ENCODE data around the gene RCOR3. TPM values are rescaled to one million over a fixed set of nuclear protein-coding genes. Genes with fewer than 3 reads are reported as not detected.
A peak's percentile ranks its signal among the peaks of the same experiment; 100 is the strongest.

RCOR3 gene
- total RNA-seq: 10 to 100 TPM; 40.7 to 76.8 TPM

- TF ChIP-seq POLR2A (IDR thresholded peaks at IDR 0.05) (peak; percentile 42 to 85 (median 81)), CTCF (IDR thresholded peaks at IDR 0.05) (peak; percentile 36 to 70 (median 53))
- H3K9me3 ChIP-seq: no peaks in the 10 kb centered on the region
- WGBS, 2 donors: 0% methylated on average over 26 to 91 of the region's 97 CpGs
- peak within 1 kb of the TSS; percentile 97 to 100 (median 98) for H3K27ac ChIP-seq
- H3K4me1 ChIP-seq: peaks cover 21% of the 10 kb centered on the region
- DNase-seq (peak; percentile 94 to 95 (median 94)), ATAC-seq (peak; percentile 87)
- H3K4me3 ChIP-seq: peak within 1 kb of the TSS; percentile 87 to 100
- H3K36me3 ChIP-seq (replicated peaks in 1 of 2; ENCODE audit: insufficient read depth in 1 of 2, low read depth in 2 of 2): no peaks in the 10 kb centered on the region
- no peaks in the 10 kb centered on the region for H3K27me3 ChIP-seq
- intact Hi-C loops (cut with DNase I): no loop called here
Observed at GRCh38 chr1:211258756-211259637, at the start of gene RCOR3. TSS of gene RCOR3 (plus strand) at chr1:211259366. CDS start at chr1:211259561, 195 bp downstream.

GRCh38 chr1:211210052-211210451 is 49.1 kb upstream of the RCOR3 start:
- no peaks in the 10 kb centered on the region for H3K36me3 ChIP-seq (replicated peaks in 1 of 2; ENCODE audit: insufficient read depth in 1 of 2, low read depth in 2 of 2)
- WGBS, 2 donors: 94 to 95% methylated on average over 5 of the region's 5 CpGs
- no peaks in the 10 kb centered on the region for H3K9me3 ChIP-seq
- no peaks in the 10 kb centered on the region for H3K4me1 ChIP-seq
- ATAC-seq (no peak), DNase-seq (no peak)
- no peak overlapping the region for H3K27ac ChIP-seq
- TF ChIP-seq CTCF (IDR thresholded peaks at IDR 0.05): no peak
- no peak for TF ChIP-seq POLR2A (IDR thresholded peaks at IDR 0.05)
- H3K27me3 ChIP-seq: no peaks in the 10 kb centered on the region
- intact Hi-C loops (cut with DNase I): no loop called here
- H3K4me3 ChIP-seq: no peak overlapping the region

GRCh38 chr1:211210965-211211364 is 48.2 kb upstream of the RCOR3 start:
- intact Hi-C loops (cut with DNase I): no loop called here
- H3K27me3 ChIP-seq: no peaks in the 10 kb centered on the region
- H3K9me3 ChIP-seq: no peaks in the 10 kb centered on the region
- ATAC-seq (no peak), DNase-seq (no peak)
- WGBS, 2 donors: 88 to 90% methylated on average over 6 of the region's 6 CpGs
- H3K4me1 ChIP-seq: no peaks in the 10 kb centered on the region
- H3K36me3 ChIP-seq (replicated peaks in 1 of 2; ENCODE audit: insufficient read depth in 1 of 2, low read depth in 2 of 2): no peaks in the 10 kb centered on the region
- no peak for TF ChIP-seq POLR2A (IDR thresholded peaks at IDR 0.05)
- no peak for TF ChIP-seq CTCF (IDR thresholded peaks at IDR 0.05)
- H3K4me3 ChIP-seq: no peak overlapping the region
- no peak overlapping the region for H3K27ac ChIP-seq

GRCh38 chr1:211213702-211214101 is 45.5 kb upstream of the RCOR3 start:
- no peaks in the 10 kb centered on the region for H3K36me3 ChIP-seq (replicated peaks in 1 of 2; ENCODE audit: insufficient read depth in 1 of 2, low read depth in 2 of 2)
- TF ChIP-seq CTCF (IDR thresholded peaks at IDR 0.05): no peak
- TF ChIP-seq POLR2A (IDR thresholded peaks at IDR 0.05): no peak
- no peak overlapping the region for H3K4me3 ChIP-seq
- DNase-seq (no peak), ATAC-seq (no peak)
- H3K9me3 ChIP-seq: no peaks in the 10 kb centered on the region
- intact Hi-C loops (cut with DNase I): no loop called here
- no peak overlapping the region for H3K27ac ChIP-seq
- 91 to 100% methylated on average over 2 of the region's 2 CpGs for WGBS, 2 donors
- H3K4me1 ChIP-seq: no peaks in the 10 kb centered on the region
- H3K27me3 ChIP-seq: no peaks in the 10 kb centered on the region
